ENCODE measurements around the gene NPTN.
"Not testable (repeated sequence)": the region's sequence is repeated elsewhere in the genome, so short reads cannot be mapped to it uniquely, and the experiment has no call there.

NPTN gene

GRCh38 chr15:73633111-73633990, at the start of gene NPTN:
NPTN (minus strand) TSS chr15:73633389; CDS start chr15:73633215, 174 bp downstream.
- DNase-seq (ENCODE audit: low spot score): peak; percentile 97

GRCh38 chr15:73682600-73683090, 49.5 kb upstream of the NPTN start:
- no peak for DNase-seq (ENCODE audit: low spot score)

- DNase-seq (ENCODE audit: low spot score): no peak
Observed at GRCh38 chr15:73681856-73682599, 48.8 kb upstream of the NPTN start.

GRCh38 chr15:73681063-73681462, 47.9 kb upstream of the NPTN start:
- DNase-seq (ENCODE audit: low spot score): no peak

GRCh38 chr15:73680549-73680948, 47.4 kb upstream of the NPTN start:
- no peak for DNase-seq (ENCODE audit: low spot score)

GRCh38 chr15:73679964-73680363, 46.8 kb upstream of the NPTN start:
- no peak for DNase-seq (ENCODE audit: low spot score)

GRCh38 chr15:73679180-73679579, 46.0 kb upstream of the NPTN start:
- no peak for DNase-seq (ENCODE audit: low spot score)

- no peak for DNase-seq (ENCODE audit: low spot score)
Observed at GRCh38 chr15:73678498-73678897, 45.3 kb upstream of the NPTN start.

- no peak for DNase-seq (ENCODE audit: low spot score)
Observed at GRCh38 chr15:73677733-73678132, 44.5 kb upstream of the NPTN start.

- DNase-seq (ENCODE audit: low spot score): peak; percentile 43
Observed at GRCh38 chr15:73677146-73677607, 44.0 kb upstream of the NPTN start.

- DNase-seq (ENCODE audit: low spot score): no peak
Observed at GRCh38 chr15:73674587-73674986, 41.4 kb upstream of the NPTN start.

- DNase-seq (ENCODE audit: low spot score): no peak
Observed at GRCh38 chr15:73660455-73660854, 27.3 kb upstream of the NPTN start.

- no peak for DNase-seq (ENCODE audit: low spot score)
Observed at GRCh38 chr15:73658645-73659044, 25.5 kb upstream of the NPTN start.

- no peak for DNase-seq (ENCODE audit: low spot score)
Observed at GRCh38 chr15:73655724-73656123, 22.5 kb upstream of the NPTN start.

- no peak for DNase-seq (ENCODE audit: low spot score)
Observed at GRCh38 chr15:73654659-73655058, 21.5 kb upstream of the NPTN start.

GRCh38 chr15:73650416-73651126, 17.4 kb upstream of the NPTN start:
- DNase-seq (ENCODE audit: low spot score): no peak

GRCh38 chr15:73648014-73648295, 14.8 kb upstream of the NPTN start:
- DNase-seq (ENCODE audit: low spot score): no peak

GRCh38 chr15:73647259-73648013, 14.2 kb upstream of the NPTN start:
- DNase-seq (ENCODE audit: low spot score): no peak

- DNase-seq (ENCODE audit: low spot score): not testable (repeated sequence)
Observed at GRCh38 chr15:73639464-73639863, 6.3 kb upstream of the NPTN start.

GRCh38 chr15:73637527-73637926, 4.3 kb upstream of the NPTN start:
- no peak for DNase-seq (ENCODE audit: low spot score)

- no peak for DNase-seq (ENCODE audit: low spot score)
Observed at GRCh38 chr15:73633991-73634495, 854 bp upstream of the NPTN start.

- no peak for DNase-seq (ENCODE audit: low spot score)
Observed at GRCh38 chr15:73632670-73633058, 525 bp downstream of the NPTN start.
